ENCODE results near the gene RARRES1. TPM values are rescaled to one million over a fixed set of nuclear protein-coding genes. Genes with fewer than 3 reads are reported as not detected.
A peak's percentile ranks its signal among the peaks of the same experiment; 100 is the strongest.

The RARRES1 gene
- total RNA-seq, 2 donors from 2014 or later: 63.5 to 81.0 TPM

- ATAC-seq (no peak), DNase-seq (no peak)
- intact Hi-C loops (cut with DNase I, micrococcal nuclease): no loop called here
Observed at GRCh38 chr3:158739661-158740060, 7.4 kb upstream of the RARRES1 start.

- intact Hi-C loops (cut with DNase I, micrococcal nuclease): no loop called here
- ATAC-seq: no peak
- no peak for DNase-seq
Observed at GRCh38 chr3:158739078-158739477, 6.8 kb upstream of the RARRES1 start.

- intact Hi-C loops (cut with DNase I, micrococcal nuclease): no loop called here
- ATAC-seq: no peak
- no peak for DNase-seq
Observed at GRCh38 chr3:158738653-158739052, 6.4 kb upstream of the RARRES1 start.

GRCh38 chr3:158737976-158738615, 5.8 kb upstream of the RARRES1 start:
- intact Hi-C loops (cut with DNase I, micrococcal nuclease): no loop called here
- ATAC-seq: no peak
- DNase-seq: no peak

GRCh38 chr3:158737410-158737809, 5.2 kb upstream of the RARRES1 start:
- ATAC-seq (no peak), DNase-seq (no peak)
- intact Hi-C loops (cut with DNase I, micrococcal nuclease): no loop called here

- intact Hi-C loops (cut with DNase I, micrococcal nuclease): no loop called here
- no peak for ATAC-seq
- no peak for DNase-seq
Observed at GRCh38 chr3:158735296-158736033, 3.2 kb upstream of the RARRES1 start.

- no peak for DNase-seq
- intact Hi-C loops (cut with DNase I, micrococcal nuclease): no loop called here
- ATAC-seq: no peak
Observed at GRCh38 chr3:158733656-158734055, 1.4 kb upstream of the RARRES1 start.

- intact Hi-C loops (cut with DNase I, micrococcal nuclease): no loop called here
- peak; percentile 11 for ATAC-seq
- DNase-seq: no peak
Observed at GRCh38 chr3:158732856-158733200, 571 bp upstream of the RARRES1 start.

- ATAC-seq: no peak
Observed at GRCh38 chr3:158731486-158731885, 771 bp downstream of the RARRES1 start.

GRCh38 chr3:158728851-158729250, 3.4 kb downstream of the RARRES1 start:
- intact Hi-C loops (cut with DNase I, micrococcal nuclease): loop anchor here in 1 of 2 donors (10.0 kb wide), 1 partner anchor 64 kb away; no protein-coding TSS in a partner anchor
- DNase-seq: no peak
- no peak for ATAC-seq

More at GRCh38 chr3:158731486-158731885, 771 bp downstream of the RARRES1 start:
- no peak for DNase-seq
- intact Hi-C loops (cut with DNase I, micrococcal nuclease): no loop called here

- no peak for DNase-seq
- no peak for ATAC-seq
- intact Hi-C loops (cut with DNase I, micrococcal nuclease): loop anchor here in 1 of 2 donors (10.0 kb wide), 1 partner anchor 63 kb away; no protein-coding TSS in a partner anchor
Observed at GRCh38 chr3:158728061-158728377, 4.2 kb downstream of the RARRES1 start.

GRCh38 chr3:158727206-158728060, 4.8 kb downstream of the RARRES1 start:
- intact Hi-C loops (cut with DNase I, micrococcal nuclease): loop anchor here in 1 of 2 donors (2.0 to 10.0 kb wide), 2 partner anchors 63 kb away; no protein-coding TSS in a partner anchor
- ATAC-seq (peak; percentile 9), DNase-seq (peak in 1 of 2 donors; percentile 53)

- peak; percentile 48 to 56 for DNase-seq
- intact Hi-C loops (cut with DNase I, micrococcal nuclease): loop anchor here in 1 of 2 donors (2.0 to 10.0 kb wide), 2 partner anchors 61 to 65 kb away; no protein-coding TSS in a partner anchor
- peak; percentile 15 for ATAC-seq
Observed at GRCh38 chr3:158725348-158726011, 6.8 kb downstream of the RARRES1 start.

GRCh38 chr3:158723991-158724390, 8.3 kb downstream of the RARRES1 start:
- intact Hi-C loops (cut with DNase I, micrococcal nuclease): loop anchor here in 1 of 2 donors (10.0 kb wide), 1 partner anchor 59 kb away; no protein-coding TSS in a partner anchor
- DNase-seq (no peak), ATAC-seq (peak; percentile 15)

GRCh38 chr3:158722108-158722507, 10.1 kb downstream of the RARRES1 start:
- intact Hi-C loops (cut with DNase I, micrococcal nuclease): loop anchor here in 1 of 2 donors (10.0 kb wide), 1 partner anchor 57 kb away; no protein-coding TSS in a partner anchor
- ATAC-seq (no peak), DNase-seq (no peak)

GRCh38 chr3:158718490-158719170, 13.6 kb downstream of the RARRES1 start:
- intact Hi-C loops (cut with DNase I, micrococcal nuclease): no loop called here
- ATAC-seq (peak; percentile 11), DNase-seq (peak in 1 of 2 donors; percentile 53)

- no peak for DNase-seq
- intact Hi-C loops (cut with DNase I, micrococcal nuclease): no loop called here
- ATAC-seq: no peak
Observed at GRCh38 chr3:158717576-158717975, 14.7 kb downstream of the RARRES1 start.

GRCh38 chr3:158713094-158713499, 19.2 kb downstream of the RARRES1 start:
- intact Hi-C loops (cut with DNase I, micrococcal nuclease): no loop called here
- ATAC-seq (peak; percentile 94), DNase-seq (peak; percentile 60 to 78)
